Sigmoid colon (tissue), 7 donors: ENCODE results near the gene ARHGAP12. TPM values are rescaled to one million over a fixed set of nuclear protein-coding genes. Genes with fewer than 3 reads are reported as not detected.
A peak's percentile ranks its signal among the peaks of the same experiment; 100 is the strongest.

Experiments
- DNase-seq: peaks from one replicate; pipeline ENCODE4 v3.0.0-alpha.2; 2019
- H3K27ac ChIP-seq, 4 donors: fragments of 200-600 bp; sonication (generic); one replicate each; pipeline ENCODE4 v1.5.1; 2016 to 2019; ENCODE audit warnings: mild to moderate bottlenecking in 1 of 4
- H3K27me3 ChIP-seq, 3 donors: fragments of 200-600 bp; sonication (generic); one replicate each; pipeline ENCODE4 v1.5.1; 2019; ENCODE audit warnings: mild to moderate bottlenecking in 1 of 3
- H3K36me3 ChIP-seq, 4 donors: fragments of 200-600 bp; sonication (generic); one replicate each; pipeline ENCODE4 v1.5.1; 2016 to 2019
- H3K4me1 ChIP-seq, 4 donors: fragments of 200-600 bp; sonication (generic); one replicate each; pipeline ENCODE4 v1.5.1; 2017 to 2019
- H3K4me3 ChIP-seq, 4 donors: fragments of 200-600 bp; sonication (generic); one replicate each; pipeline ENCODE4 v1.5.1; 2017 to 2019; ENCODE audit warnings: mild to moderate bottlenecking in 2 of 4, moderate library complexity in 1 of 4
- H3K9me3 ChIP-seq, 4 donors: fragments of 200-600 bp in 3 of 4; sonication (generic) in 3 of 4; one replicate each; pipeline versions ENCODE4 v1.5.1 to v1.6.1; 2013 to 2019
- CTCF ChIP-seq, 4 experiments: fragments of 450-650 bp in 3 of 4; fragments of 200-600 bp in 1 of 4; IDR thresholded peaks; one replicate each; pipeline ENCODE4 v1.5.1; 2016 to 2019; ENCODE audit warnings: antibody characterized with exemption in 4 of 4, mild to moderate bottlenecking in 3 of 4, moderate library complexity in 2 of 4
- EP300 ChIP-seq, 4 donors: sonication (generic); formaldehyde crosslinking; IDR thresholded peaks; one replicate each; pipeline ENCODE4 v1.6.1; 2017; ENCODE audit warnings: antibody characterized with exemption in 4 of 4
- POLR2A ChIP-seq, 2 donors: fragments of 450-650 bp; IDR thresholded peaks; one replicate each; pipeline ENCODE4 v1.6.1; 2016; ENCODE audit warnings: antibody characterized with exemption in 2 of 2, mild to moderate bottlenecking in 2 of 2, moderate library complexity in 2 of 2
- POLR2AphosphoS5 ChIP-seq, 4 donors: sonication (generic); formaldehyde crosslinking; IDR thresholded peaks; one replicate each; pipeline ENCODE4 v1.6.1; 2017; ENCODE audit warnings: antibody characterized with exemption in 4 of 4
- WGBS, 2 donors: extraction: QIAGEN DNeasy Blood & Tissue Kit; methylation state at CpG; one replicate each; pipeline ENCODE4 v1.1.7; 2013; 5-methylcytosine and 5-hydroxymethylcytosine counted together
- intact Hi-C: fragments of 100-400 bp; cut with DNase I; formaldehyde crosslinking; loops from one replicate; pipeline ENCODE4 v1.15.1; 2023
- polyA plus RNA-seq, 3 donors: library from polyadenylated mRNA; stranded (reverse); fragments of 200-250 nt; gene quantifications; one replicate each; pipeline ENCODE4 v1.2.3, GENCODE V29; 2013
- total RNA-seq, 4 donors: library from RNA; depleted of rRNA; stranded (reverse); fragments of >200 nt; gene quantifications; one replicate each; pipeline ENCODE4 v1.1.0, GENCODE V29; 2016
- donor health status: healthy with polysubstance abuse.
- donor health status: Bipolar disorder and iron deficiency.
- donor health status: healthy.

The ARHGAP12 gene
- total and polyA plus RNA-seq, 7 donors = 14.1 to 90.5 (median 44.9) TPM

GRCh38 chr10:31762316-31762715, 166.3 kb downstream of the ARHGAP12 start:
- intact Hi-C loops = no loop called here
- WGBS, 2 donors = 93 to 96% methylated on average over 4 of the region's 4 CpGs
- H3K4me3 ChIP-seq = no peak overlapping the region
- no peak for DNase-seq
- H3K9me3 ChIP-seq = no peaks in the 10 kb centered on the region
- no peaks in the 10 kb centered on the region for H3K27me3 ChIP-seq
- TF ChIP-seq POLR2AphosphoS5 (IDR thresholded peaks at IDR 0.05) = no peak
- no peaks in the 10 kb centered on the region for H3K36me3 ChIP-seq
- H3K4me1 ChIP-seq = peaks cover 0 to 35% (median 25%) of the 10 kb centered on the region in 4 donors
- H3K27ac ChIP-seq = no peak overlapping the region

- 96% methylated on average over 3 of the region's 3 CpGs for WGBS, 2 donors
- peaks cover 0 to 45% (median 31%) of the 10 kb centered on the region in 4 donors for H3K4me1 ChIP-seq
- DNase-seq = no peak
- intact Hi-C loops = loop anchor here (2.0 kb wide), 1 partner anchor 100 kb away; no protein-coding TSS in a partner anchor
- peak overlapping the region; percentile 93 to 99 (median 94) for H3K27ac ChIP-seq
- H3K27me3 ChIP-seq = no peaks in the 10 kb centered on the region
- no peaks in the 10 kb centered on the region for H3K9me3 ChIP-seq
- no peak for TF ChIP-seq POLR2A (IDR thresholded peaks at IDR 0.05)
- no peak for TF ChIP-seq EP300 (IDR thresholded peaks at IDR 0.05)
- TF ChIP-seq CTCF (IDR thresholded peaks at IDR 0.05) = no peak
- no peak for TF ChIP-seq POLR2AphosphoS5 (IDR thresholded peaks at IDR 0.05)
- H3K36me3 ChIP-seq = no peaks in the 10 kb centered on the region
- no peak overlapping the region for H3K4me3 ChIP-seq
Observed at GRCh38 chr10:31761156-31761555, 167.5 kb downstream of the ARHGAP12 start.

GRCh38 chr10:31760674-31761081, 168.0 kb downstream of the ARHGAP12 start:
- WGBS, 2 donors = 41 to 43% methylated on average over 8 of the region's 8 CpGs

GRCh38 chr10:31759799-31760626, 168.6 kb downstream of the ARHGAP12 start:
- H3K27ac ChIP-seq = peak overlapping the region; percentile 93 to 99 (median 94)
- WGBS, 2 donors = 0 to 1% methylated on average over 63 of the region's 63 CpGs
- H3K36me3 ChIP-seq = no peaks in the 10 kb centered on the region
- TF ChIP-seq POLR2A (IDR thresholded peaks at IDR 0.05) = peak; percentile 91 to 92
- no peak for TF ChIP-seq EP300 (IDR thresholded peaks at IDR 0.05)
- TF ChIP-seq POLR2AphosphoS5 (IDR thresholded peaks at IDR 0.05) = peak; percentile 85 to 98 (median 96)
- no peak for TF ChIP-seq CTCF (IDR thresholded peaks at IDR 0.05)
- H3K27me3 ChIP-seq = no peaks in the 10 kb centered on the region
- peaks cover 0 to 49% (median 36%) of the 10 kb centered on the region in 4 donors for H3K4me1 ChIP-seq
- no peaks in the 10 kb centered on the region for H3K9me3 ChIP-seq
- intact Hi-C loops = loop anchor here (2.0 to 10.0 kb wide), 5 partner anchors 55 to 728 kb away; partner anchors contain the start of genes ZEB1 and ZNF438
- peak overlapping the region; percentile 56 to 96 (median 80) for H3K4me3 ChIP-seq
- DNase-seq = peak; percentile 99

More at GRCh38 chr10:31760674-31761081, 168.0 kb downstream of the ARHGAP12 start:
- Histone ChIP-seq H3K27me3 (no peaks in the 10 kb centered on the region), H3K9me3 (no peaks in the 10 kb centered on the region), H3K36me3 (no peaks in the 10 kb centered on the region), H3K27ac (peak overlapping the region; percentile 93 to 99 (median 94)), H3K4me1 (peaks cover 0 to 45% (median 31%) of the 10 kb centered on the region in 4 donors), H3K4me3 (peak overlapping the region; percentile 11 to 96 (median 80))
- TF ChIP-seq POLR2A (IDR thresholded peaks at IDR 0.05) = no peak
- TF ChIP-seq POLR2AphosphoS5 (IDR thresholded peaks at IDR 0.05) = no peak
- no peak for TF ChIP-seq CTCF (IDR thresholded peaks at IDR 0.05)
- TF ChIP-seq EP300 (IDR thresholded peaks at IDR 0.05) = no peak
- intact Hi-C loops = loop anchor here (2.0 kb wide), 1 partner anchor 100 kb away; no protein-coding TSS in a partner anchor
- no peak for DNase-seq

GRCh38 chr10:31759124-31759798, 169.4 kb downstream of the ARHGAP12 start:
- TF ChIP-seq POLR2A (IDR thresholded peaks at IDR 0.05) (no peak), EP300 (IDR thresholded peaks at IDR 0.05) (no peak), POLR2AphosphoS5 (IDR thresholded peaks at IDR 0.05) (peak in 3 of 4 donors; percentile 6 to 47 (median 21)), CTCF (IDR thresholded peaks at IDR 0.05) (no peak)
- Histone ChIP-seq H3K9me3 (no peaks in the 10 kb centered on the region), H3K4me1 (peaks cover 0 to 55% (median 40%) of the 10 kb centered on the region in 4 donors), H3K36me3 (no peaks in the 10 kb centered on the region), H3K27me3 (no peaks in the 10 kb centered on the region), H3K27ac (peak overlapping the region; percentile 93 to 99 (median 94)), H3K4me3 (peak overlapping the region; percentile 56 to 96 (median 80))
- intact Hi-C loops = loop anchor here (5.0 to 10.0 kb wide), 4 partner anchors 54 to 727 kb away; partner anchors contain the start of genes ZEB1 and ZNF438
- peak; percentile 76 for DNase-seq
- WGBS, 2 donors = 1 to 3% methylated on average over 36 of the region's 36 CpGs
